GM13976 (cell line): ENCODE measurements around the gene RET.

Source experiments
- DNase-seq: peaks from one replicate; pipeline ENCODE4 v3.0.0; 2012; ENCODE audit warnings: low spot score
- CTCF ChIP-seq: IDR thresholded peaks from 2 replicates; pipeline ENCODE4 v1.5.1; 2012; ENCODE audit warnings: borderline replicate concordance, mild to moderate bottlenecking; ENCODE audit not compliant: insufficient read depth; ENCODE audit errors: extremely low read depth, missing control alignments, control extremely low read depth
- in situ Hi-C: fragments of 300-500 bp; cut with MboI; formaldehyde crosslinking; loops from one replicate; pipeline ENCODE4 v1.12.0; 2022; ENCODE audit warnings: low sequenced_read_pairs, mixed read lengths, inconsistent platforms; ENCODE audit not compliant: unreplicated experiment

RET gene

GRCh38 chr10:43066481-43066880, 10.4 kb upstream of the RET start:
- DNase-seq = no peak
- in situ Hi-C loops = no loop called here
- TF ChIP-seq CTCF = no peak

GRCh38 chr10:43067391-43068135, 9.3 kb upstream of the RET start:
- no peak for TF ChIP-seq CTCF
- in situ Hi-C loops = no loop called here
- no peak for DNase-seq

GRCh38 chr10:43068136-43068395, 8.8 kb upstream of the RET start:
- no peak for TF ChIP-seq CTCF
- no peak for DNase-seq
- in situ Hi-C loops = no loop called here

GRCh38 chr10:43068471-43069210, 8.2 kb upstream of the RET start:
- no peak for TF ChIP-seq CTCF
- DNase-seq = no peak
- in situ Hi-C loops = no loop called here

GRCh38 chr10:43069211-43069515, 7.7 kb upstream of the RET start:
- TF ChIP-seq CTCF = no peak
- no peak for DNase-seq
- in situ Hi-C loops = no loop called here

GRCh38 chr10:43069579-43069978, 7.3 kb upstream of the RET start:
- no peak for DNase-seq
- in situ Hi-C loops = no loop called here
- no peak for TF ChIP-seq CTCF
